ENCODE results near the gene RBM18.

RBM18 gene

GRCh38 chr9:122277285-122277897 lies 12.8 kb upstream of the RBM18 start:
- peaks cover 44% of the 10 kb centered on the region for H3K36me3 ChIP-seq (ENCODE audit: low read length)
- H3F3A ChIP-seq (ENCODE audit: insufficient read depth): no peaks in the 10 kb centered on the region
- TF ChIP-seq CTCF (IDR thresholded peaks at IDR 0.05; ENCODE audit: insufficient read depth, low read length, poor library complexity, severe bottlenecking): no peak
- TF ChIP-seq EZH2phosphoT487 (conservative IDR thresholded peaks at IDR 0.05; ENCODE audit: low read length): no peak
- no peaks in the 10 kb centered on the region for H4K20me1 ChIP-seq (ENCODE audit: low read depth, low read length)
- peaks cover 88% of the 10 kb centered on the region for H3K79me2 ChIP-seq (ENCODE audit: insufficient read depth, low read length)
- no peaks in the 10 kb centered on the region for H3K27me3 ChIP-seq (ENCODE audit: low read length)
- H3K27ac ChIP-seq (ENCODE audit: low read depth, low read length): no peak overlapping the region
- no peak overlapping the region for H3K4me2 ChIP-seq (ENCODE audit: low read depth, low read length, poor library complexity, severe bottlenecking)
- H3K4me3 ChIP-seq (ENCODE audit: insufficient read depth, low read length, poor library complexity, severe bottlenecking): no peak overlapping the region
- H3K9me2 ChIP-seq (replicated peaks; ENCODE audit: insufficient read depth, low read length): no peaks in the 10 kb centered on the region
- no peak overlapping the region for H3K9ac ChIP-seq (ENCODE audit: low read length)
- H2AFZ ChIP-seq (ENCODE audit: low read depth, low read length, severe bottlenecking): no peak overlapping the region
- peaks cover 4% of the 10 kb centered on the region; the same call in 1 of the 2 replicates for H3K9me3 ChIP-seq (ENCODE audit: insufficient read depth, low read length)

GRCh38 chr9:122276096-122276495 lies 11.5 kb upstream of the RBM18 start:
- H4K20me1 ChIP-seq (ENCODE audit: low read depth, low read length): no peaks in the 10 kb centered on the region
- H3K27ac ChIP-seq (ENCODE audit: low read depth, low read length): no peak overlapping the region
- no peak overlapping the region for H2AFZ ChIP-seq (ENCODE audit: low read depth, low read length, severe bottlenecking)
- H3K36me3 ChIP-seq (ENCODE audit: low read length): peaks cover 49% of the 10 kb centered on the region
- H3K4me2 ChIP-seq (ENCODE audit: low read depth, low read length, poor library complexity, severe bottlenecking): no peak overlapping the region
- no peaks in the 10 kb centered on the region for H3K9me2 ChIP-seq (replicated peaks; ENCODE audit: insufficient read depth, low read length)
- no peaks in the 10 kb centered on the region for H3F3A ChIP-seq (ENCODE audit: insufficient read depth)
- peaks cover 95% of the 10 kb centered on the region for H3K79me2 ChIP-seq (ENCODE audit: insufficient read depth, low read length)
- TF ChIP-seq CTCF (IDR thresholded peaks at IDR 0.05; ENCODE audit: insufficient read depth, low read length, poor library complexity, severe bottlenecking) (no peak), EZH2phosphoT487 (conservative IDR thresholded peaks at IDR 0.05; ENCODE audit: low read length) (no peak)
- peaks cover 4% of the 10 kb centered on the region; the same call in 1 of the 2 replicates for H3K9me3 ChIP-seq (ENCODE audit: insufficient read depth, low read length)
- H3K27me3 ChIP-seq (ENCODE audit: low read length): no peaks in the 10 kb centered on the region
- H3K9ac ChIP-seq (ENCODE audit: low read length): no peak overlapping the region
- no peak overlapping the region for H3K4me3 ChIP-seq (ENCODE audit: insufficient read depth, low read length, poor library complexity, severe bottlenecking)

- TF ChIP-seq CTCF (IDR thresholded peaks at IDR 0.05; ENCODE audit: insufficient read depth, low read length, poor library complexity, severe bottlenecking): no peak
- TF ChIP-seq EZH2phosphoT487 (conservative IDR thresholded peaks at IDR 0.05; ENCODE audit: low read length): no peak
- Histone ChIP-seq H3K9me3 (ENCODE audit: insufficient read depth, low read length) (peaks cover 4% of the 10 kb centered on the region; the same call in 1 of the 2 replicates), H3K36me3 (ENCODE audit: low read length) (peaks cover 48% of the 10 kb centered on the region), H3K27me3 (ENCODE audit: low read length) (no peaks in the 10 kb centered on the region), H3K4me3 (ENCODE audit: insufficient read depth, low read length, poor library complexity, severe bottlenecking) (no peak overlapping the region), H4K20me1 (ENCODE audit: low read depth, low read length) (no peaks in the 10 kb centered on the region), H3K9ac (ENCODE audit: low read length) (no peak overlapping the region), H3F3A (ENCODE audit: insufficient read depth) (no peaks in the 10 kb centered on the region), H3K79me2 (ENCODE audit: insufficient read depth, low read length) (peaks cover 99% of the 10 kb centered on the region), H2AFZ (ENCODE audit: low read depth, low read length, severe bottlenecking) (no peak overlapping the region), H3K9me2 (replicated peaks; ENCODE audit: insufficient read depth, low read length) (no peaks in the 10 kb centered on the region), H3K4me2 (ENCODE audit: low read depth, low read length, poor library complexity, severe bottlenecking) (no peak overlapping the region), H3K27ac (ENCODE audit: low read depth, low read length) (no peak overlapping the region)
Observed at GRCh38 chr9:122274055-122274454, 9.4 kb upstream of the RBM18 start.

Data from SU-DHL-6 (cell line).